Retinal pigment epithelial cell (primary cell): ENCODE measurements around the gene C19orf44.
A peak's percentile ranks its signal among the peaks of the same experiment; 100 is the strongest.

Experiments
- DNase-seq: peaks from one replicate; pipeline ENCODE4 v3.0.0-alpha.2; 2010; ENCODE audit warnings: low read depth
- H3K4me3 ChIP-seq: 2 replicates; pipeline ENCODE4 v1.5.1; 2011; ENCODE audit warnings: mild to moderate bottlenecking, low read length, control low read depth, moderate library complexity
- CTCF ChIP-seq: conservative IDR thresholded peaks from 2 replicates; pipeline ENCODE4 v1.5.1; 2011; ENCODE audit warnings: low read depth, low read length, control low read depth, inconsistent platforms

C19orf44 gene

GRCh38 chr19:16518483-16519229, 22.5 kb downstream of the C19orf44 start:
- TF ChIP-seq CTCF: peak; percentile 31

GRCh38 chr19:16519230-16519687, 23.1 kb downstream of the C19orf44 start:
- no peak overlapping the region for H3K4me3 ChIP-seq
- TF ChIP-seq CTCF: no peak
- DNase-seq: no peak

More at GRCh38 chr19:16518483-16519229, 22.5 kb downstream of the C19orf44 start:
- no peak for DNase-seq
- H3K4me3 ChIP-seq: no peak overlapping the region

GRCh38 chr19:16520074-16520973, 24.1 kb downstream of the C19orf44 start:
- DNase-seq: no peak
- no peak overlapping the region for H3K4me3 ChIP-seq
- TF ChIP-seq CTCF: no peak

GRCh38 chr19:16520986-16521624, 24.9 kb downstream of the C19orf44 start:
- no peak for DNase-seq
- no peak overlapping the region for H3K4me3 ChIP-seq
- TF ChIP-seq CTCF: no peak

- no peak for DNase-seq
- TF ChIP-seq CTCF: no peak
- no peak overlapping the region for H3K4me3 ChIP-seq
Observed at GRCh38 chr19:16521715-16522289, 25.6 kb downstream of the C19orf44 start.

GRCh38 chr19:16522559-16523377, 26.6 kb downstream of the C19orf44 start:
- H3K4me3 ChIP-seq: no peak overlapping the region
- TF ChIP-seq CTCF: no peak
- no peak for DNase-seq
